BLaER1 (cell line): Measurements from ENCODE around the gene TMEM254.
"Not testable (repeated sequence)": the region's sequence is repeated elsewhere in the genome, so short reads cannot be mapped to it uniquely, and the experiment has no call there.

Experiments used
- H3K27ac ChIP-seq: shearing (Covaris generic); formaldehyde crosslinking; 2 replicates; pipeline ENCODE4 v1.8.1; 2022
- H3K27me3 ChIP-seq: shearing (Covaris generic); formaldehyde crosslinking; 2 replicates; pipeline ENCODE4 v1.8.1; 2022
- H3K36me3 ChIP-seq: shearing (Covaris generic); formaldehyde crosslinking; 2 replicates; pipeline ENCODE4 v1.8.1; 2022
- H3K4me1 ChIP-seq: shearing (Covaris generic); formaldehyde crosslinking; 2 replicates; pipeline ENCODE4 v1.8.1; 2022
- H3K4me2 ChIP-seq: shearing (Covaris generic); formaldehyde crosslinking; 2 replicates; pipeline ENCODE4 v1.8.1; 2022
- H3K4me3 ChIP-seq: shearing (Covaris generic); formaldehyde crosslinking; 2 replicates; pipeline ENCODE4 v1.8.1; 2022
- H3K9ac ChIP-seq: shearing (Covaris generic); formaldehyde crosslinking; 2 replicates; pipeline ENCODE4 v1.8.1; 2022
- H3K9me3 ChIP-seq: shearing (Covaris generic); formaldehyde crosslinking; 2 replicates; pipeline ENCODE4 v1.8.1; 2022
- H4K20me1 ChIP-seq: shearing (Covaris generic); formaldehyde crosslinking; 2 replicates; pipeline ENCODE4 v1.8.1; 2022
- Cebpa-rat ChIP-seq: shearing (Covaris generic); IDR thresholded peaks from 2 replicates; pipeline ENCODE4 v1.8.1; 2022

TMEM254 gene

DNA sequence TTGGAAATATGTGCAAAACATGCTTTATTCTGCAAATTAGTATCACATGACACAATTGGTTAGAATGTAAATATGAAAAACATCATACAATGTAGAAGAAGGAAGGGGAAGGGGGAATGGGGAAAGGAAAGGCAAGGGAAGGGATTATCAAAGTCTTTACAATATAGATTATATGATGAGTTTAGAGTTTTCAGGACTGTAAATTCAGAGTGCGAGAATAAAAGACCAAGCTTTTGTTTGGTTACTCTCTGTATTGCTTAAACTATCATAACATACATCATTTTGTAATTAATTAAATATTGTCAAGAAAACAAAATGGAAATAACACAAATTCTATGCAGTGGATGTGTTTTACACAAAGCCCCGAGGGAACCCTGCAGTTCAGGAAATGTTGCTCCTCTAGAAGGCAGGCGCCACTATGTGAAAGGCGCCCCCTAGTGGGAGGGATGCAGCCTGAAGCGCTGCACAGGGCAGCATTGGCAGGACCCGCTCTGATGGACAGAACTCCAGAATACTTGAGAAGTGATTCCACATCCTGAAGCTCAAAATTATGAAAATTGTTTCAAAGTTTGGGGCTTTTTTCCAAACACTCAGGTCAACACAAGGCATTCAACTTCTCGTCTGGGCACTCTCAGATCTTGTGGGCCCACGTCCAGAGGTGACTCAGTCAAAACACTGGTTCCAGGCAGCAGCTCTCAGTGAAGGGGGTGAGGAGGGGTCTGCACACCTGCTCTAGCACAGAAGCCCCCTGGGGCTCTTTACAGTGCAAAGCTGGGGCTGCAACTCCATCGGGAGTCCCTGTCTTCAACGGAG is 31.6 kb upstream of the TMEM254 start:
- H3K9me3 ChIP-seq: no peaks in the 10 kb centered on the region
- H3K27ac ChIP-seq: no peak overlapping the region
- peaks cover 6% of the 10 kb centered on the region; the same call in 1 of the 2 replicates for H3K4me1 ChIP-seq
- H3K36me3 ChIP-seq: no peaks in the 10 kb centered on the region
- TF ChIP-seq Cebpa-rat: no peak
- no peaks in the 10 kb centered on the region for H3K27me3 ChIP-seq
- no peak overlapping the region for H3K4me3 ChIP-seq
- H3K4me2 ChIP-seq: no peak overlapping the region
- H3K9ac ChIP-seq: no peak overlapping the region
- H4K20me1 ChIP-seq: no peaks in the 10 kb centered on the region

DNA sequence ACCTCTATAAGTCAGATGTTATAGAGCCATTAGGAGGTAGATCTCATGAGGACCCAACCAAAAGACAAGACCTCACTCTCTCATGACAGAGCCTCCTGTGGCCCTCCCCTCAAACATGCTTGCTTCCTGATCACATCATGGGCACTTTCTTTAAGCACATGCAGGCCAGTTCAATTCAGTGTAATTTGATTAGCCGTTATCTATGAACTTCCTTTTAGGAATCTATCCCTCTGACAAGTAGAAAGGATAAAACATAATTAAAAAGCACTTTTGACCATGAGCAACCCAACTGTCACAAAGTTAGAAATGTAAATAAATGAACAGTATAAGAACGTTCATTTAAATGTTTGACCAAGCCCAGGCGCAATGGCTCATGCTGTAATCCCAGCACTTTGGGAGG is 27.7 kb upstream of the TMEM254 start:
- no peak for TF ChIP-seq Cebpa-rat
- Histone ChIP-seq H3K4me1 (no peaks in the 10 kb centered on the region), H3K9me3 (no peaks in the 10 kb centered on the region), H4K20me1 (no peaks in the 10 kb centered on the region), H3K27me3 (no peaks in the 10 kb centered on the region), H3K27ac (no peak overlapping the region), H3K36me3 (no peaks in the 10 kb centered on the region), H3K9ac (no peak overlapping the region), H3K4me2 (no peak overlapping the region), H3K4me3 (no peak overlapping the region)

DNA sequence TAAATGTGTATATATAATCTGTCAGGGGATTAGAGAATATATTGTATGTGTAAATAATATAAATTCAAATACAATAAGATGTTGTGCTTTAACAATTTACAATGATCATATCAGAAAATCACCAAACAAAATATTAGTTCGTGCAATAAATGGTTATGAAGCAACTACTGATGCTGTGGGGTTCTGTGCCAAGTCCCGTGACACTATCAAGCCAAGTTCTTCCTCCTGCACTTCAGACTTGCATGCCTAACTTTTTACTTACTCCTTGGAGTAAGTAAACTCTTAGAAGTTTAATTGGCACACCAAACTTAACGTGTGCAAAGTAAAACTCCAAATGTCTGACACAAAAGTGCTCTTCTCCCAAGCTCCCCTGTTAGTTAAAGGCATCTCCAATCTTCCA is 26.5 kb upstream of the TMEM254 start:
- Histone ChIP-seq H3K4me3 (no peak overlapping the region), H3K27me3 (no peaks in the 10 kb centered on the region), H3K9ac (no peak overlapping the region), H3K4me1 (no peaks in the 10 kb centered on the region), H3K4me2 (no peak overlapping the region), H3K27ac (no peak overlapping the region), H4K20me1 (no peaks in the 10 kb centered on the region), H3K36me3 (no peaks in the 10 kb centered on the region), H3K9me3 (no peaks in the 10 kb centered on the region)
- TF ChIP-seq Cebpa-rat: no peak

DNA sequence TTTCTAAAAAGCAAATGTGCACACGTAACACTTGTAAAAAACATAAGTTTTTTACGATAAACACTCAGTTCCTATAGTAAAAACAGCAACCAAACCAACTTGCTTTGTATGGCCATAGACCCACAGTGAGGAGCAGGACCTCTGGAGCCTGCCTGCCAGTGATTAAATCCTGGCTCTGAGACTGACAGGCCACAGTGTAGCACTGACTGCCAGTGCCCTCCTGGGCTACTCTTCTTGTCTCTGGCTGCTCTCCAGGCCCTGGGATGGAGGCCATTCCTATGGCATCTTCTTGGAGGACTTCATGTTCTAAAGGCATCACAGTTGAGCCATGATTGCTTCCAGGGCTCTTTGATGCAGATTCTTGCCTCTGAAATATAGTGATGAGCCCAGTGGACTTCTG is 22.7 kb upstream of the TMEM254 start:
- Histone ChIP-seq H3K4me1 (no peaks in the 10 kb centered on the region), H3K9ac (no peak overlapping the region), H3K36me3 (no peaks in the 10 kb centered on the region), H3K27ac (no peak overlapping the region), H3K4me3 (no peak overlapping the region), H3K27me3 (no peaks in the 10 kb centered on the region), H4K20me1 (no peaks in the 10 kb centered on the region), H3K4me2 (no peak overlapping the region), H3K9me3 (no peaks in the 10 kb centered on the region)
- TF ChIP-seq Cebpa-rat: no peak

DNA sequence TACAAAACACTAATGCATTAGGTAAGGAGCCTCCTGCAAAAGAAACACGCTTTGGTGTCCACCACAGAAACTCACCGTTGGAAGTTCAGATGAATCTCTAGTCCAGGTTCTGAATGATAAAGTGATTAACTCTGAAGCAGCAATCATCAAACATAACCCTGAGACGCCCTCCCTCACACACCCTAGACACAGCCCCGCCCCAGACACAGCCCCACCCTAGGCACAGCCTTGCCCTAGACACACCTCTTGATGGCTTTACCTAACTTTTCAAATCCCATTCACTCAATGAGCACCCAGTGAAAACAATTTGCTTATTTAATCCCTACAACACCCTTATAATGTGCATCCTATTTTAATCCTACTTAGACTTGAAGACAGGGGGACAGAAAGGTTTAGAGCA is 21.3 kb upstream of the TMEM254 start:
- Histone ChIP-seq H4K20me1 (no peaks in the 10 kb centered on the region), H3K4me3 (no peak overlapping the region), H3K36me3 (no peaks in the 10 kb centered on the region), H3K4me2 (no peak overlapping the region), H3K27ac (no peak overlapping the region), H3K27me3 (no peaks in the 10 kb centered on the region), H3K9ac (no peak overlapping the region), H3K4me1 (no peaks in the 10 kb centered on the region), H3K9me3 (no peaks in the 10 kb centered on the region)
- no peak for TF ChIP-seq Cebpa-rat

DNA sequence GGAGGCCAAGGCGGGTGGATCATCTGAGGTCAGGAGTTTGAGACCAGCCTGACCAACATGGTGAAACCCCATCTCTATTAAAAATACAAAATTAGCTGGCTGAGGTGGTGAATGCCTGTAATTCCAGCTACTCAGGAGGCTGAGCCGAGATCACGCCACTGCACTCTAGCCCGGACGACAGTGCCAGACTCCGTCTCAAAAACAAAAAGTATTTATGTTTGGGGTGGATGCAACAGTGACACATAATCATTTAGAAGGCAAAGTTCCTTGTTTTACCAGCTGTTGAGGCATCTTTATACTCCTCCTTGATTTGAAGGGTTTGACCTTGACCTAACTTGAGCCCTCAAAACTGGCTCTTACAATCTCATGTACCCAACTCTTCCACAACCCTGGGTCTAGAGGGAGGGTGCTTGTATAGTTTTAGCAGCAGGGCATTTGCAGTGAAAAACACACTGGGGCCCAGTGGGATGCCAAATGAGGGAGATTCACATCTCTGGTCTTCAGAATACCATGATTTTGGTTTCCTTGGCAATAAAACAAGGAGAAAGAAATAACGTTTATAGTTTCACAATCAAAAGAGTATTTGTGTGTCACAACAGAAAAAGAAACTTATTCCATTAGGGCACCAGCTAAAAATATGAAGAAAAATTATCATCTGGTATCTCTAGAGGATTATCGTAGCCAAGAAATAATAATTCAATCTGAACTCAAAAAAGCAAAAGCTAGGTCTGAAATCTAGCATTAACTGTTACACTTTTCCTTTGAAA is 14.2 kb upstream of the TMEM254 start:
- TF ChIP-seq Cebpa-rat: no peak
- no peak overlapping the region for H3K4me3 ChIP-seq
- H3K9ac ChIP-seq: no peak overlapping the region
- H3K9me3 ChIP-seq: peaks cover 28% of the 10 kb centered on the region
- H4K20me1 ChIP-seq: no peaks in the 10 kb centered on the region
- H3K4me1 ChIP-seq: no peaks in the 10 kb centered on the region
- no peak overlapping the region for H3K4me2 ChIP-seq
- H3K27me3 ChIP-seq: no peaks in the 10 kb centered on the region
- no peak overlapping the region for H3K27ac ChIP-seq
- H3K36me3 ChIP-seq: no peaks in the 10 kb centered on the region

DNA sequence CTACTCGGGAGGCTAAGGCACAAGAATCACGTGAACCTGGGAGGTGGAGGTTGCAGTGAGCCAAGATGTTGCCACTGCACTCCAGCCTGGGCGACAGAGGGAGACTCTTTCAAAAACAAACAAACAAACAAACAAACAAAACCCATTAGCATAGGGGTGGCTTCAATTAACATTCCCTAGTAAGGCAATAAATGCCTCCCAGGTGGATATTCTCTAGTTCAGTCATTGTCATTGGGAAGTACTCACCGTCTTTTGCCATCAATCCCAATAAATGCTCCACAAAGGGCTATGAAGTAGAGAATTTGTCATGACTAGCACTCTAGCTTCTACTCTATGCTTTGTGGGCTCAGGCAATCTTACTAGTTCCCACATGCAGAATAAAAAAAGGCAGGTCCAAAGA is 11.7 kb upstream of the TMEM254 start:
- Histone ChIP-seq H3K9me3 (peaks cover 36% of the 10 kb centered on the region), H3K36me3 (no peaks in the 10 kb centered on the region), H4K20me1 (no peaks in the 10 kb centered on the region), H3K27me3 (no peaks in the 10 kb centered on the region), H3K4me3 (no peak overlapping the region), H3K4me1 (no peaks in the 10 kb centered on the region), H3K27ac (no peak overlapping the region), H3K4me2 (no peak overlapping the region), H3K9ac (no peak overlapping the region)
- TF ChIP-seq Cebpa-rat: no peak

DNA sequence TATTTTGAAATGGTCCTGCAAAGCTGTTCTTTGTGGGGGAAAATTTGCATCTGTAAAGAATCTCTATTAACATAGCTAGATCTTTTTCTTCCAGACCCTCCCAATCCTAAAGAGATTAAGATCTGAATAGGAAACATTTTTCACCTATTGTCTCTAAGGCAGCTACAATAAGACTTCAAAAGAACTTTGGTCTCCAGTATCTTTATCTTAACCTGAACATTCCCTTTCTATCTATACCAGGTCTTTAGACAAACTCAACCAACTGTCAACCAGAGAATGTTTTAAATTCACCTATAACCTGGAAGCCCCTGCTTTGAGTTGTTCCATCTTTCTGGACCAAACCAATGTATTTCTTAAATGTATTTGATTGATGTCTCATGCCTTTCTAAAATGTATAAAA is 10.6 kb upstream of the TMEM254 start:
- not testable (repeated sequence) for H3K27me3 ChIP-seq, H3K4me2 ChIP-seq, H3K36me3 ChIP-seq, H3K4me1 ChIP-seq, H3K9ac ChIP-seq, H3K27ac ChIP-seq, H3K4me3 ChIP-seq, H4K20me1 ChIP-seq
- peaks cover 36% of the 10 kb centered on the region for H3K9me3 ChIP-seq

DNA sequence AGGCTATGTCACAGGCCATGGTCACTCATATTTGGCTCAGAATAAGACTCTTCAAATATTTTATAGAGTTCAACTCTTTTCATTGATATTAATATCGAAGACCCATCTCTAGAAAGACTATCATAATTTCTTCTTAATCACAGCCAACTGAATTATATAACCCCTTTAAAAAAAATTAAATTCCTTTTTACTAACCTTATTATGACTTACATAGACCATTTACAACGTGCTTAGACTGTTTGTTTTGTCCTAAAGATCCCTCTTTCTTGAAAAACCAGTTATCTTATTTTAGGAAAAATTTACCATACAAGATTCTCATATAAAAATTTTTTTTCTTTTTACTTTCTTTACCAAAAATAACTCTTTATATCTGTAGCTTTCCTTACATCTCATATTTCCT is 10.2 kb upstream of the TMEM254 start:
- no peak for TF ChIP-seq Cebpa-rat
- no peaks in the 10 kb centered on the region for H4K20me1 ChIP-seq
- H3K4me3 ChIP-seq: no peak overlapping the region
- H3K4me2 ChIP-seq: no peak overlapping the region
- H3K4me1 ChIP-seq: no peaks in the 10 kb centered on the region
- no peaks in the 10 kb centered on the region for H3K36me3 ChIP-seq
- no peaks in the 10 kb centered on the region for H3K27me3 ChIP-seq
- H3K9me3 ChIP-seq: peaks cover 36% of the 10 kb centered on the region
- no peak overlapping the region for H3K27ac ChIP-seq
- H3K9ac ChIP-seq: no peak overlapping the region

DNA sequence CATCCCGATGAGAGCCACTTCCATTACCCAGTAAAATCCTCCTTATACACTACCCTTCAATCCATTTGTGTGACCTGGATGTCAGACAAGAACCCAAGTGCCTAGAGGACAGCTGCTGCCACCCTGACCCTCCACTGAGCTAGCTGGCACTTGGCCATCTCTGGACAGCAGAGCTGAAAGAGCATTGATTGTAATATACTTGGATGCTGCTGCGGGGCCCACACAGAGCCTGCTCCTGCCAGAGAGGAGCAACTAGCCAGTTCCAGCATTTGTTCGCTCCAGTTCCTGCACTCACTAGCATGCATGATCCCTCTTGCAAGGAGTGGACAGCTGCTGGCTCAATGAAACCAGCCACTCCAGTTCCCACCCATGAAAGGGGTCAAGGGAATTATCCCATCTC is 8.4 kb upstream of the TMEM254 start:
- Histone ChIP-seq H3K36me3 (no peaks in the 10 kb centered on the region), H4K20me1 (no peaks in the 10 kb centered on the region), H3K9ac (no peak overlapping the region), H3K4me1 (no peaks in the 10 kb centered on the region), H3K9me3 (peaks cover 36% of the 10 kb centered on the region), H3K4me2 (no peak overlapping the region), H3K27ac (no peak overlapping the region), H3K4me3 (no peak overlapping the region), H3K27me3 (no peaks in the 10 kb centered on the region)
- no peak for TF ChIP-seq Cebpa-rat
